CD4-positive, alpha-beta T cell treated with Interleukin-15 for 1 hour (primary cell): ENCODE measurements around the gene PTPRN2.

Source experiments
- DNase-seq: peaks from one replicate; pipeline ENCODE4 v3.0.0-alpha.2; 2020

The PTPRN2 gene

DNA sequence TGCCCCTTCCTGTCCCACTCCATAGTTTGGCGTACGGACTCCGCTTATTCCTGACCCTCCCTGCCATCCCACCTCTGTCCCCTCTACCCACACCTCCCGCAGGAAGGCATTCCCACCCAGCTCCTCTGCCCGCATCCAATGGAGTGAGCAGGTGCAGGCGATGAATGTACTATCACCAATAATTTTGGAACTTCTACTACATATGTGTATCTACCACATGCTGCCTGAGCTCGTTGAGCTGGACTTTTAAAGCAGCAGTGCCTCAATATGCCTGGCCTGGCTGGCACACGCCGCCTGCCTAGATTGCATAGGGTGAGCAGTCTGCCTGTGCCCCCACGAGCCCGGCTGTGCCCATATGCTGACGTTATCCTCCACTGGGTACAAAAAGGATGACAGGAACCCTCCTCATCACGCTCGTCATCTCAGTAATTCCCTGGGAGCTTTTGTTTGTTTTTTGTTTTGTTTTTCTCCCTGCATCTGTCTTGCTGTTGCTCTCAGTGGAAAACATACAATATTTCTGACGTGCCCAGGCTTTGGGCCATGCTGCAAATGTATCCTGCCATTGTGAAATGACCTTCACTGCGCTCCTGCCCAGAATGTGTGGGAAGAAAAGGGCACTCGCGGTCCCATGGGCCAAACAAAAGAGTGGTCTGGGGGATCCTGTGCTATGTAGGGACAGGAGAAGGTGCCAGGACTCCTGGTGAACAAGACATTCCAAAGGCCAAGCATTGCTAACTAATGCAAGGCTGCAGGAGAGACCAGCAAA, 302.8 kb downstream of the PTPRN2 start:
- no peak for DNase-seq

DNA sequence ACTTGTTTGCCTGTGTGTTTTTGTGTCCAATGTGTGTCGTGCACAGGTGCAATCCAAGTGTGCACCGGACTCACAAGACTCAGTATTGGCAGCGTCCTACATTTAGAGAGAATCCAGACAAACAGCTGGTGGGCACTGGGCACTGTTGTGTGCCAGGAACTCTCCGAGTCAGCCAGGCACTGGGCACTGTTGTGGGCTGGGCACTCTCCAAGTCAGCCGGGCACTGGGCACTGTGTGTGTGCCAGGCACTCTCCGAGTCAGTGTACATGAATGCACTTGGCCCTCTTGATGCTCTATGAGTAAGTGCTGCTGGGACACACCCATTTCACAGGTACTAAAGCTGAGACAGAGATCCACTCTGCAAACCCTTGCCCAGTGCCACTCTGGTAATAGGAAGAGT, 303.5 kb downstream of the PTPRN2 start:
- no peak for DNase-seq

DNA sequence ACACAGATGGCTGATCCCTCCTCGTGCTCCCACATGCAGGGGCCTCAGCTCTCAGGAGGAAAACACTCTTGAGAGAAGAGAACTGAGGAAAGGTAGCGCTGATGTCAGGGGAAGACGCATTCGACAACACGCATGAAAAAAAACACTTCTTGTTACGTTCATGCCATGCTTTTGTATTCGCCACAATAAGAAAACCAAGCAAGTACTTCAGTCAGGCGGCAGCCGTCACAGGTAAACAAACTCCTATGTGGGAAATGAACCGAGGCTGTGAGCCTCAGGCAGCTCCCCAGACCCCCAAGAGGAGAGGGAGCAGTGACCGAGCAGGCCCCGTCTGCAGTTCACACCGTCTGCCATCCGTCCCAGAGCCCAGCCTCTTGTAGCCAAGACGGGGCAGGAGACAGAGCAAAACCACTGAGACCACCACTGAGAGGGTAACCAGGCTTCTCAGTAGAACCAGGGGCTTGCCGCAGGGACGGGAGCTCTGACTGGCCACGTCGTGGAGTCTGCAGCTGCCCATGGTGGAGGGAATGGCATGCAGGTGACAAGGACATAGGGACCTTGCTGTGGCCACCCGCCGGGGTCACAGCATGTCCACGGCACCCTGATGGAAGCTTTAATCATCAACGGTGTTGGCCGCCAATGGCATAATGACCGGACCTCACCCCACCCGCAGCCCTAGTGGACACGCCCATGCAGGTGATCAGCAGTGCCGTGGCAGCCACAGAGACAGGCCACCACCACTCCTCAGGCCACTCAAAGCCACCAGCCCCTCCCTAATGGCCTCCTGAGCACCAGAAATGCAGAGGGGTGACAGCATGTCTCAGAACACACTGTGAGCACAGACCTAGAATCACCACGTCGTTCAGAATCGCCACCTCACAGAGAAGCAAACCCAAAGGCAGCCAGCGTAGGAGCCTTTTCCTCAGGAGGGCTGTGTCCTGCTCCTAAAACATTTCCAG, 304.3 kb downstream of the PTPRN2 start:
- no peak for DNase-seq

DNA sequence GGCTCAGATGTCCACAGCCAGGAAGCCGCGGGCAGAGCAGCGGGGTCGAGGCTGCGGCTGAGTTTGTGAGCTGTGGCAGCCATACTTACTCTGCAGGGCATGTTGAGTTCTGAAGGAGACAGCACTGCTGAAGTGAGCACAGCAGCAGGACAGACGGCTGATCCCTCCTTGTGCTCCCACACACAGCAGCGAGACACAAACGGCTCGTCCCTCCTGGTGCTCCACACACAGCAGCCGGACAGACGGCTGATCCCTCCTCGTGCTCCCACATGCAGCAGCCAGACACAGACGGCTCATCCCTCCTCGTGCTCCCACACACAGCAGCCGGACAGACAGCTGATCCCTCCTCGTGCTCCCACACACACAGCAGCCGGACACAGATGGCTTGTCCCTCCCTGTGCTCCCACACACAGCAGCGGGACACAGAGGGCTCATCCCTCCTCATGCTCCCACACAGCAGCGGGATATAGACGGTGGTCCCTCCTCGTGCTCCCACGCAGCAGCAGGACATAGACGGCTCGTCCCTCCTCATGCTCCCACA, 305.1 kb downstream of the PTPRN2 start:
- DNase-seq: no peak

DNA sequence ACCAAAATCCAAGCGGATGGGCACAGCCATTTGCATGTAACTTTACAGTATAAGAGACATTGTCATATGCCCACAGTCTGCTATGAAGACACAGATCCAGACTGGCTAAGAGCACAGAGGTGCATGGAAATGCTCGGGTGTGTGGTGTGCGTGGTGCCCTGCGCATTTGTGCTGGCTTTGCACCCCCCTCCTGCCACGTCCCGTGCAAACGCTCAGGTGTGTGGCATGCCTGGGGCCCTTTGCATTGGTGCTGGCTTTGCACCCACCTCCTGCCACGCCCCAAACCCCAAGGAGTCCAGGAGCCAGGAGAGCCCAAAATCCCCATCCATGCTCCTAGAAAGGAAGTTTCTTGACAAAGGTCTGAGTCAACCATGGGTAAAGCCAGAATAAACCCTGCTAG, 306.2 kb downstream of the PTPRN2 start:
- DNase-seq: no peak

DNA sequence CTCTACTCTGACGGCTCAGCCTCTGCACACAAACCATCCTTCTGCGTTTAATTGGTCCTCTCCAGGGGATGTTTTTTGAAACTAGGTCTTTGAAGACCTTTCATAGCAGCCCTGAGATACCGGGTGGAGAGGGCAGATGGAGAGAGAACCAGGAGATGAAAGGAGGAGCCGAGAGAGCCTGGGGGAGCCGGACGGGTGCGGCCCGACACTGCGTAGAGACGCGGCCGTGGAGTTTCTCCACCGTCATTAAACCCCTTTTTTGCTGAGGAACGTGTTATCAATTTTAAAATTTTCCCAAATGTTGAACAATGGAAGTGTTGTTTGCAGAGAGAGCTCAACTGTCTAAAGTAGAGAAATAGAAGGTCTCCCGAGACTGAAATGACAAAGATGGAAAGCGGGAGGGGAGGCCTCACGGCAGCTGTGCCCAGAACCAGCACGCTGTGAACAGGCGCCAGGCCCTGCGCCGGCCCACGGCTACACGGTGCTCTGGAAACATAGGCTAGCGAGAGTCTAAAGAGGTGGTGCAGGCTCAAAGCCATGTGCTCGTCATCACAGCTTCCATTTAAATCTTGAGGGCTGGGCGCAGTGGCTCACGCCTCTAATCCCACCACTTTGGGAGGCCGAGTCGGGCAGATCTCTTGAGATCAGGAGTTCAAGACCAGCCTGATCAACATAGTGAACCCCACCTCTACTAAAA, 307.0 kb downstream of the PTPRN2 start:
- DNase-seq: no peak

DNA sequence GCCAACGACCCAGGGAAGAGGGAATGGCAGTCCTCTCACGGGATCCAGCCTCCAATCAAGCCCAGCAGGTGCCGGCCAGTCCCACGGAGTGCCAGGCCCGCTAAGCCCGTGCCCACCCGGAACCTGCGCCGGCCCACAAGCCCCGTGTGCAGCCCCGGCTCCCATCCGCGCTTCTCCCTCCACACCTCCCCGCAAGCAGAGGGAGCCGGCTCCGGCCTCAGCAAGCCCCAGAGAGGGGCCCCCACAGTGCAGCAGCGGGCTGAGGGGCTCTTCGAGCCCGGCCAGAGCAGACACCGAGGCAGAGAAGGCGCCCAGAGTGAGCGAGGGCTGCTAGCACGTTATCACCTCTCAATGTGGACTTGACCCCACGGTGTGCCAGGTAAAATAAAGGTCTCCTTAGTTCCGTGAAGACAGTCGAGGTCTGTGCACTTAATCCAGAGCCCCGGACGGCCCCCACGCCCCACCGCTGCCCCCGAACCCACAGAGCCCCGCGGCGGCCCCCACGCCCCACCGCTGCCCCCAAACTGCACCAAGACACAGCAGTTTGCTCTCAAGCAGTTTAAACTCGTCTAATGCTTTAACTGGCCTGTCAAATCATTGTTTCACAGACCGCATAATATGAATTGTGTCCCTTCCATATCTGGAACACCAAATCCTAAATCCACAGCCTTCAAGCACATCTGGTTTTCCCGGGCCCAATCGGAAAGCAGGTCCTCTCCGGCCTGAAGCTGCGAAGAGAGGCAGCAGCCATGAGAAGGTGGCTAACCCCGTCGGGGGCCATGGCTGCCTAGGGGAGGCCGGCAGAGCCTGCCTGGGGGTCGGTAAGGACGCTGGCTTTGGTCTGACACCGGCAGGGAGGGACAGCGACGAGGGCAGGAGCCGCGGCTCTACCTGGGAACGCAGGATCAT, 307.8 kb downstream of the PTPRN2 start:
- no peak for DNase-seq

DNA sequence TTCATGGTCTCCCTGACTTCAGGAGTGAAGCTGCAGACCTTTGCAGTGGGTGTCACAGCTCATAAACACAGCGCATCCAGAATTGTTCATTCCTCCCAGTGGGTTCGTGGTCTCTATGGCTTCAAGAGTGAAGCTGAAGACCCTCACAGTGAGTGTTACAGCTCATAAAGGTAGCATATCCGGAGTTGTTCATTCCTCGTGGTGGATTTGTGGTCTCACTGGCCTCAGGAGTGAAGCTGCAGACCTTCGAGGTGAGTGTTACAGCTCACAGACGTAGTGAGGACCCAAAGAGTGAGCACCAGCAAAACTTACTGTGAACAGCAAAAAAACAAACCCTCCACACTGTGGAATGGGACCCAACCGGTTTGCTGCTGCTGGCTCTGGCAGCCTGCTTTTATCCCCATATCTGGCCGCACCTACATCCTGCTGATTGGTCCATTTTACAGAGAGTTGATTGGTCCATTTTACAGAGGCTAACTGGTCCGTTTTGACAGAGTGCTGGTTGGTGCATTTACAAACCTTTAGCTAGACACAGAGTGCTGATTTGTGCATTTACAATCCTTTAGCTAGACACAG, 308.8 kb downstream of the PTPRN2 start:
- no peak for DNase-seq

DNA sequence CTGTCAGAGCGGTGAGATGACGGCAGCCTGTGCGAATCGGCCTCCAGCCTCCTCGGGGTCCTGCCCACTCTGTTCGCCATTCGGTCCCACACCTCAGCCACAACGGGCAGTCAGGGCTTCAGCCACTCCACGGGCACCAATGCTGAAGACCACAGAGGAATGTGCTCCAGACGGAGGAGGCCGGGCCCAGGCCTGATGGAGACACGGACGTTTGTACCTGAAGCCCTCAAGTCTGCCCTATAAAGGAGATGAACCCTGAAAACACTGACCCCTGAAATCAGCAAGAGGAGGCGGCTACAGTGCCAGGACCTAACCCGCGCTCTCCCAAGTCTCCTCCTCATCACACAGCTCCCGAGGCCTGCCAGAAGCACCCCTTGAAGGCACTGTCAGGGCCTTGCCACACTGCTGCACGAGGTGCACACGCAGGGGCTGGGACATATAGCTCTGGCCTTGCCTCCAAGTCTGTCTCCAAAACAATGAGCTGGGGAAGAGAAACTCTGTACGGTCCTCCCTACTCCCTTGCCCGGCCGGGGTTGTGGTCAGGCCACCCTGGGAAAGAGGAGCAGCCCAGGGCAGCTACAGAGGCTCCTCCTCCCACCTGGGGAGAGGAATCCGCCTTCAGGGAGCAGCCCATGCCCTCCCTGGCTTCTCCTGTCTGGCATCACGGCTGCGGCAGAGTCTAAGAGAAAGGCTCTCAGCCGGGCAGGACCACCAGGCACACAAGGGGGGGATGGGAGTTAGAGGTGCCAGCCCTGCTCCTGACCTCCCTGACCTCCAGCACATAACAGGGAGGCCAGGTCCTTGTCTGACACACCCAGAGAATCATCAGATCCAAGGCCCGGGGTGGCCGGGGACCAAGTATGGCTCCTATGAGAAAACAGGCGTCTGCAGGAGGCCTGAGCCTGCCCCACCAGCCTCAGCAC, 310.1 kb downstream of the PTPRN2 start:
- DNase-seq: no peak

DNA sequence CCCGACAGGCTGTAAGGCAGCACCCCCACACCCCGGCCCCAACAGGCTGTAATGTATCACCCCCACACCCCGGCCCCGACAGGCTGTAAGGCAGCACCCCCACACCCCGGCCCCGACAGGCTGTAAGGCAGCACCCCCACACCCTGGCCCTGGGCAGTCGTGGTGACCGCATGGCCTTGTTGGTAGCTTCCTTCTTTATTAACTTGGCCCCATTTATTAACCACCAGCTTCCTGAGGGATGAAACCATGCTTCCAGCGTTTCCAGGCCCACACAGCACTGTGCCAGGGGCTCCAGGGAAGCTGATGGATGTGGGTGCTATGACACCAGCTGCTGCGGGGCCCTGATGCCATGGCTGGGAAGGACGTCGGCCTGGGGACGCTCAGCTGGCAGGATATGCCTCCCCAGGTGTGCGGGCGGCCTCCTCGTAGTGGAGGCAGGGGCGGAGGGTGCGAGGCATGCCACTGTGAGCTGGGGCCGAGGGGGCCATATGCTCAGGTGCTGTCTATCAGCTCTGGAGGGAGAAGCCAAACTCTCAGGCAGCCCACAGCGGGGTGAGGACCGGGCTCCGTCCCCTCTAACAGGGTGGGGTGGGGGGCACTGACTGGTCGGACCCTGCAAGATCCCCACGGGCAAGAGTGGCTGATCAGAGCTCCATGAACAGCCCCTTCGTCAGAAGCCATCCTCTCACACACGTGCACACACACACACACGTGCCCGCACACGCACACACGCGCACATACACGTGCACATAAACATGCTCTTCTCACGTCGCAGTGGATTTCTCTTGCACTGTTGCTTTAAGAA, 311.0 kb downstream of the PTPRN2 start:
- DNase-seq: no peak

DNA sequence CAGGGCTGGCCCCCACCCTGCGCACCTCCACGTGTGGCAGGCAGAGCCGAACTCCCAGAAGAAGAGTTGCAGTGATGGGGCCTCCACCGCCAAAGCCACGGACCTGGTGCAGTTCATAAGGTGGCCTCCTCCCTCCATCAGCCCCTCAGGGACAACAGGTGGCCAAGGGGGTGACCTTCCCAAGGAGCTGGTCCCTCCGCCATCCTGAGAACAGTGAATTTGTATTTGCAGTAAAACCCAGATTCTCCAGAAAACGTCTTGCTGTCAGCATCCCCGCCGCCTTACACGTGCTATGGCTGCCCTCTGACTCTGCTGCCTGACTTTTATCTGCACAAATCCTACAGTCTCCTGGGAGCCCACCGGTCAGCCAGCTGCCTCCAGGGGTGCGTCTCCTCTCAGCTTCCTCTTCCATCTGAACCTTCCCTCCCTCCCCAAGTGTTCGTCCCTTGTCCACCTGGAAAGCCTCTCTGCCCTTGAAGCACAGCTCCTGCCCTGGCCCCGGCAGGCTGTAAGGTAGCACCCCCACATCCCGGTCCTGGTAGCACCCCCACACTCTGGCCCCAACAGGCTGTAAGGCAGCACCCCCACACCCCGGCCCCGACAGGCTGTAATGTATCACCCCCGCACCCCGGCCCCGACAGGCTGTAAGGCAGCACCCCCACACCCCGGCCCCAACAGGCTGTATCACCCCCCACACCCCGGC, 311.8 kb downstream of the PTPRN2 start:
- DNase-seq: no peak

DNA sequence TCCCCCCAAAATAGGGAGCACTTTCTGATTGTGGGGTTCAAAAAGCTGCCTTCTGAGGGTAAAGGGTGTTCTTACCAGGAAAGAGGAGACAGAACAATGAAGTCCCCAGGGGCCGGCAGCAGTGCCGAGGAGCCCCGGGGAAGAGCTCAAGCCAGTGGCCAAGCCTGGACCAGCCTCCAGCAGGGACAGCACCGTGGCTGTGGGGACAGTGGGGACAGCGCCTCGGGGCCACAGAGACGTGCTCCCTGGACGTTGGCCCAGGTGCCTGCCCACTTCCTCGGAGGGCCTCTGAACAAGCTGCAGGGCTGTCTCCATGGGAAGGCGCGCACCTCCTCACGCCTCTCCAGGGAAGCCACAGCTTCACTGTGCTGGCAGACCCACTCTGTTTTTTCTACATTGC, 312.6 kb downstream of the PTPRN2 start:
- peak; percentile 4 for DNase-seq

DNA sequence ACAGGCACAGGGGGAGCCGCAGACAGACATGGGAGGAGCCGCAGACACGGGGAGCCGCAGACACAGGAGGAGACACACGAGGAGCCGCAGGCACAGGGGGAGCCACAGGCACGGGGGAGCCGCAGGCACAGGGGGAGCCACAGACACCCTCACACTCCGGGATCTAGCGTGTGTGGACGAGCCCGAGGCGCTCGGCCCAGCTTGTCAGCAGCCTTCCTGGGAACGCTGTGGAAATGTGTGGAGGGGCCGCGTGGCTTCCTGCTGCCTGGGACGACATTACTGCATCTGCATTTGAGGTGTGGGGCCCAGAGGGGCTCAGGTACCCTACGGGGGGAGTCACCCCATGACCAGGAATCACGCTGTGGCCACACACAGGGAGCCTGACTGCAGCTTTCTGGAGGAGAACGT, 313.2 kb downstream of the PTPRN2 start:
- no peak for DNase-seq

DNA sequence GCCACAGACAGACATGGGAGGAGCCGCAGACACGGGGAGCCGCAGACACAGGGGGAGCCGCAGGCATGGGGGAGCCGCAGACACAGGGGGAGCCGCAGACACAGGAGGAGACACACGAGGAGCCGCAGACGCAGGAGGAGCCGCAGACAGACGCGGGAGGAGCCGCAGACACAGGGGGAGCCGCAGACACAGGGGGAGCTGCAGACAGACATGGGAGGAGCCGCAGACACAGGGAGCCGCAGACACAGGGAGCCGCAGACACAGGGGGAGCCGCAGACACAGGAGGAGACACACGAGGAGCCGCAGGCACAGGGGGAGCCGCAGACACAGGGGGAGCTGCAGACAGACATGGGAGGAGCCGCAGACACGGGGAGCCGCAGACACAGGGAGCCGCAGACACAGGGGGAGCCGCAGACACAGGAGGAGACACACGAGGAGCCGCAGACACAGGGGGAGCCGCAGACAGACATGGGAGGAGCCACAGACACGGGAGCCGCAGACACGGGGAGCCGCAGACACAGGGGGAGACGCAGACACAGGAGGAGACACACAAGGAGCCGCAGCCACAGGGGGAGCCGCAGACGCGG, 313.8 kb downstream of the PTPRN2 start:
- DNase-seq: peak; percentile 1

DNA sequence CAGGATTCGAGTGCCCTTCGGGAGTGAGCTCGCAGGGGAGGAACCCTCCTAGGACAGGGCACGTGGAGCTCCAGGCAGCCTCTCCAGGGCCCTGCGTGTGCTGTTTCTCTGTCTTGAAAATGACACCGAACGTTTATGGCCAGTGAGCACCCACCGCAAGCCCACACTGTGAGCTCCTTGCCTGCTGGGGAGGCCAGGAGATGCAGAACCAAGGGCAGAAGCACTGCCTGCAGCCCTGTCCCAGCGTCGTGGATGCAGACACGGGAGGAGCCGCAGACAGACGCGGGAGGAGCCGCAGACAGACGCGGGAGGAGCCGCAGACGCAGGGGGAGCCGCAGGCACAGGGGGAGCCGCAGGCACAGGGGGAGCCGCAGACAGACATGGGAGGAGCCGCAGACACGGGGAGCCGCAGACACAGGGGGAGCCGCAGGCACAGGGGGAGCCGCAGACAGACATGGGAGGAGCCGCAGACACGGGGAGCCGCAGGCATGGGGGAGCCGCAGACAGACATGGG, 314.4 kb downstream of the PTPRN2 start:
- DNase-seq: peak; percentile 2

DNA sequence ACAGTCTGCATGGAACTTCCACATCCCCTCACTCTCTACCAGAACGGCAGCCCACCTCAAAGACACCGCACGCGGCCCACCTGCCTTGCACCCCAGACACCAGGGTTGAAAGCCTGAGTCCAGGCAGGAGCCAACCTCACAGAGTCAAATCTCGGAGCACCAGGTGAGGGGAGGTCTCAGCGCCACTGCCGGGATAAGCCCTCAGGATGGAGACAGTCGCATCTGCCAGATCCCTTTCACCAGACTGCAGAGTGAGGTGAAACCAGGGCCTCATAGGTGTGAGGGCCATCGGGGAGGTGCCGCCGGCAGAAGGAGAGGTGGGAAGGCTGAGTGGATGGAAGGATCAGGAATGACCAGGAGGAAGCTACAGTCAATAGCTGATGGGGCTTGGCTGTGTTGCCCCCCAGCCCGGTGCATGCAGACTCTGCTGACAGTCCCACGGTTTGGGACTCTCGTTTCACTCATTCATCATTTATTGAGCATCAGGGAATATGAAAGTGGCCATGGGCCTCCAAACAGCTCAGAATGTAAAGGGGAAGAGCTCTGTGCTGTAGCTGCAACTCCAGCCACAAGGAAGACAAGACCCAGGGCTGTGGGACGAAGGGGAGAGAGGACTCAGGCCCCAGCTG, 315.0 kb downstream of the PTPRN2 start:
- peak; percentile 10 for DNase-seq

DNA sequence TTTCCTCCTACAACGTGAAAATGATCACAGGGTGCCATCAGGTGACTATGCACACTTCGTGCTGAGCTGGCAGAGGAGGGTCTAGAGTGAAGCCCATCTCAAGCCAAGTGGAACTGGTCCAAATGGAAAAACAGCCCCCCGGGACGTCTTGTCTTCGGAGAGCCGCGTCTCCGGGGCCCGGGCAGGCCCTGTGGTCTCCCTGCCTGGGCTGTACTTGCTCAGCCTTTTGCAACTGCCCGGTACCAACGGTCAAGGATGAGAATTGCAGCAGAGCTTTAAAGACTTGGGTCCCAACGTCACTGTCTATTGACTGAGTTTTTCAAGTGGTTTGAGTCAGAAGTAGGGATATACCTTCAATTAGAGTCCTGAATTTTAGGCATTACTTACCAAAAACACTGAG, 315.5 kb downstream of the PTPRN2 start:
- peak; percentile 1 for DNase-seq

DNA sequence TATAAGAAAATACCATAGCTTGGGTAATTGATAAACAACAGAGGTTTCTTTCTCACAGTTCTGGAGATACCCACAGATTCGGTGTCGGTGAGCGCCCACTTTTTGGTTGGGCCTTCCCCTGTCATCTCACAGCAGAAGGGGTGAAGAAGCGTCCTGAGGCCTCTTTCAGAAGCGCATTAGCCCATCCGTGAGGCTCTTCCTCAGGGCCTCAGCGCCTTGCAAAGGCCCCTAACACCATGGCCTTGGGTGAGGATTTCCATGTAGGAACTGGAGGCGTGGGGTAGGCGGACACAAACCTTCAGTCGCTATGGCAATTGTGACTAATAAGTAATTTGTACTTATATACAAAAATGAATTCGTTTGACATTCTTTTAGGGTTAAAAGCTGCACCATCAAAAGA, 316.0 kb downstream of the PTPRN2 start:
- no peak for DNase-seq
